ENCODE data around the gene KRT36.
A peak's percentile ranks its signal among the peaks of the same experiment; 100 is the strongest.

The KRT36 gene

GRCh38 chr17:41500131-41500911 is 10.6 kb upstream of the KRT36 start:
- no peak for DNase-seq (ENCODE audit: low read depth in 2 of 2)

DNA sequence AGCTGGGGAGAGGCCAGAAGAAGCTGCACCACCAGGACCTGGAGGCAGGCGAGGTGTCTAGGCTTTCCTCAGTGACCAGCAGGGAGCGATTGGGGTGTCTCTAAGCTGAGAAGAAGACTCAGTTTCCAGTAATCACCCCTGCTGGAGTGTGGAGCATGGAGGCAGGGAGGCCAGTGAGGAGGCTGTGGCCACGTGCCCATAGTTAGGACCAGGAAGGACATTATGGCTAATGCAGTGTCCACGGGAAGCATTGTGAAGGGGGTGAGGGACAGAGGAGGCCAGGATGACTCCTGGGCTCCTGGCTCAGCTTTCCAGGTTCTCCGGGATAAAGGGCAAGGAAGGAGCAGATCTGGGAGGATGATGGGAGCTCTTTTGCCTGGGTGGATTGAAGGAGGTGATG is 10.0 kb upstream of the KRT36 start:
- no peak for DNase-seq (ENCODE audit: low read depth in 2 of 2)

DNA sequence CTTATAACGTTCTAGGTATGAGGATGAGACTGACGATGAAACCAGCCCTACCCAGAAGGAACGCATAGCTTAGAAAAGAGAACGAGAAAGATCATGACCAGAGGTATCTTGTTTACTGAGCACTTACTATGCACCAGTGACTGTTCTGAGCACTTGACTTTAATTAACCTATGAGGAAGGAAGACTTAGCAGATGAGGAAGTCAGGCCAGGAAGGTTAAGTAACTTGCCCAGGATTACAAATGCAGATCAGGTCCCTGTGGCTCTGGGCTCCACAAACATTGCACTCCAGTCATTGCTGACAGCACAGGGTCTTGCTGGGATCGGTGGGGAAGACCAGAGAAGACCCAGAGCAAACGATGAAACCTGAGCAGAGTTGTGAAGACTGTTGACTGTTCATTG is 8.6 kb upstream of the KRT36 start:
- DNase-seq (ENCODE audit: low read depth in 2 of 2), result no peak

DNA sequence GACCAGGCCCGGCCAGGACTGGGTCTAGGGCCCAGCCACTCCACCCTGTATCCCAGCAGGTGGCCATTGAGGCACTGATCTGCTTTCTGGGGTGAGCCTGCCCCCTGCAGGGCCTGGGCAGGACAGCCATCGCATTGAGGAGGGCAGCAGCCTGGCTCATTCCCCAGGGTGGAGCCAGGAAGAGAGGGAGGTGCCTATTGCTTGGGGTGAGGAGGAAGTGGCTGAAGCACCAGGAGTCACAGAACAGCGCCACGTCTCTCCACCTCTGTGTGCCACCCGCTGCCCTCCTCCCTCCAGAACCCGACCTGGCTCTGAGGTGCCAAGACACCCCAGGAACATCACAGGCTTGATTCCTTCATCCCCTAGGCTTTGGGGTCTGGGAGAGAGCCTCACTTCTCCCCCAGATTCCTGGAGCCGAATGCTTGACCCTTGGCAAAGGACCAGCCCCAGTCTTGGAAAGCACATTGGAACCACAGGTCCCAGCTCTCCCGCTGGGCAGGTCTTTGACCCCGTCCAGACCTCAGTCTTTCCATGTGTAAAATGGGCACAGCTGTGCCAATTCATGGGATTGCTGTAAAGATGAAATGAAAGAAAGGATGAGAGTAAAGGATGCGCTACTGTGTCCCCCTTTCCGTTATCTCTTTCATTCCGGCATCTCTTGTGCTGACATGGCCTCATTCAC is 7.2 kb upstream of the KRT36 start:
- peak in 1 of 2 donors; percentile 8 for DNase-seq (ENCODE audit: low read depth in 2 of 2)

GRCh38 chr17:41494524-41494923 is 4.8 kb upstream of the KRT36 start:
- no peak for DNase-seq (ENCODE audit: low read depth in 2 of 2)

DNA sequence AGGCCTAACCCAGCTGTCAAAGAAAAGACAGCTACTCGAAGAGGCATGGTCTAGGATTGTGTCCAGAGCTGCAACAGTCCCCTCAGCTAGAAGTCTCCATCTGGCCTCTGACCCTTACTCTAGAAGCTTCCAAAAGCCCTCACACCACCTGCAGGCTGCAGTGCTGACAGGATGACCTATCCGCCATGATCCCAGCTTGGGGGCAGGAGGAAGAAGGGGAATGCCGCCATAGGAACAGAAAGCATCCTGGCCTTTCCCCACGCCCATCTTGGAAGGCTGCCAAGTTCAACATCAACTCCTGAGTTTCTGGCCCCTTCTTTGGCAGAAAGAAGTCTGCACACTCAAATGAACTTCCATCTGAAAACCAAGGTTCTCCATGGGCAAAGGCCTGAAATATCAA is 3.1 kb upstream of the KRT36 start:
- no peak for DNase-seq (ENCODE audit: low read depth in 2 of 2)

GRCh38 chr17:41492351-41492750 is 2.6 kb upstream of the KRT36 start:
- no peak for DNase-seq (ENCODE audit: low read depth in 2 of 2)

DNA sequence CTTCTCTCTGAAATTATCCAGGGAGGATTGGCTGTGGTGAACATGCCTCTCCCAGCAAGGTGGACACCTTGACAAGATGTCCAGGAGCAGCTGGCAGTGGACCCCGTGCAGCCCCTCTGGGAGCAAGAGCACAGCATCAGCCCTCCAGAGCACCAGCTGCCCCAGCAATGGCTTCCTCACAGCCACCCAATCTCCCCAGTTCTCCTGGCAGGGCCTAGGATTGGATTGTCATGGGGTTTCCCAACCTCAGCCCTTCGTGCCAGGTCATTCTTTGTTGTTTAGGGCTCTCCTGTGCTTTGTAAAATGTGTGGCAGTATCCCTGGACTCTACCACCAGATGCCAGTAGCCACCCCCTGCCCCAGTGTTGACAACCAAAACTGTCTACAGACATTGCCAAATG is 1.8 kb upstream of the KRT36 start:
- no peak for DNase-seq (ENCODE audit: low read depth in 2 of 2)

GRCh38 chr17:41490000-41490990 is 585 bp upstream of the KRT36 start:
- DNase-seq (ENCODE audit: low read depth in 2 of 2), result no peak

DNA sequence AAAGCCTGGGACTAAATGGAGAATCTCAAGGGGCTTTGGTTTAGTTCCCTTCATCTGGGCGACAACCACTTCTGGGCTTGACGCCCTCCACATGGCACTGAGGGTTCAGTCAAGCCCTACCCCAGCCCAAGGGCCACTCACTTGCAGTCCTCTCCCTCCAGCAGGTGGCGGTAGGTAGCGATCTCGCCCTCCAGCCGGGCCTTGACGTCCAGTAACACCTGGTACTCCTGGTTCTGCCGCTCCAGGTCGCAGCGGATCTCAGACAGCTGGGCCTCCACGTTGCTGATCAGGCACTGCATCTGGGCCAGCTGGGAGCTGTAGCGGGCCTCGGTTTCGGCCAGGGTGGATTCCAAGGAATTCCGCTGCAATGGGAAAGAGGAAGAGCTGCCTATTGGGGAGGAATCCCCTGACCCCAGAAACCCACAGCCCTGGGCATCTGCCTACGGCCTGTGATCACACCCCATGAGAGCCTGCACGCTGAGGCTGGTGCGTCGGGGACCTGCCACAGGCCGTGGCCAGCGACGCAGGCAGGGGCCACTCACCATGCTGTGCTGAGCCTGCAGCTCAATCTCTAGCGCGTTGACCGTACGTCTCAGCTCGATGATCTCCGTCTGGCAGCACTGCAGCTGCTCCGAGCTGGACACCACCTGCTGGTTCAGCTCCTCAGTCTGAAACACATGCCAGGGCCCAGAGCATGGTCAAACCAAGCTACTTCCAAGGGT is 2.7 kb downstream of the KRT36 start:
- no peak for DNase-seq (ENCODE audit: low read depth in 2 of 2)

- DNase-seq (ENCODE audit: low read depth in 2 of 2), result no peak
Observed at GRCh38 chr17:41486316-41486715, 3.4 kb downstream of the KRT36 start.

GRCh38 chr17:41484920-41485904 is 4.5 kb downstream of the KRT36 start:
- no peak for DNase-seq (ENCODE audit: low read depth in 2 of 2)

DNA sequence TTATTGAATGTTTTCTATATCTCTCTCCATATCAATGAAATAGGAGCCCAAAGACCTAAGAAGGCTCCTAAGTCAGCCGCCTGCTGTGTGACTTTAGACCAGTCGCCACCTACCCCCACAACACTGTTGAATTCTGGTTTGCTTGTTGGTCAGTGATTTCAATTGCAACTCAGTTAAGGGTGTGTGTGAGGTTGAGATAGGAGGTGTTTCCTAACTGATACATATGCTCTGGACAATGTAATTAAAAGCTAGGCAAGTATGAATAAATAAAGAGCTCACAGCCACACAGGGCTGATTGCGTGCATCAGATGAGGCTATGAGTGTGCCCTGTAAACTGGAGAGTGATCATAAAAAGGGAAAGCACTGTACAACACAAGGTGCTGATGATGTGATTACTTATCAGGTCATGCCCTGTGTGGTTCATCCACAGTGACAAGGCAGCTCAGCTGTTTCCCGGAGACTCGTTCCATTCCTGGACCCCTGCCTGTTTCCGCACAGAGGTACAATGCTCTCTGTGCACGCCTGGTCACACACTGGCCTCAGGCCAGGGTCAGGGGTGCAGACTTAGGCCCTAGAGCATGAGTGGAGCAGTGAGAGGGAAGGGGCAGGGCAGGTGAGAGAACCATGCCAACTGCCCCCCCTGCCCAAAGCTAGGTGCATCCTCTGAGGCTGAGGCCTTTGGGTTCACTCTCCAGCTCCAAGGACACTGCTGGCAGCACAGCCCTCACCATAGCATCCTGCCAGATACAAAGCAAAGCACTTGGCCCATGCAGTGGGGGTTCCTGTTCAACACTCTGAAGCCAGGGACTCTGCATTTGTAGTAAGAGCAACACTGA is 5.5 kb downstream of the KRT36 start:
- DNase-seq (ENCODE audit: low read depth in 2 of 2), result no peak

DNA sequence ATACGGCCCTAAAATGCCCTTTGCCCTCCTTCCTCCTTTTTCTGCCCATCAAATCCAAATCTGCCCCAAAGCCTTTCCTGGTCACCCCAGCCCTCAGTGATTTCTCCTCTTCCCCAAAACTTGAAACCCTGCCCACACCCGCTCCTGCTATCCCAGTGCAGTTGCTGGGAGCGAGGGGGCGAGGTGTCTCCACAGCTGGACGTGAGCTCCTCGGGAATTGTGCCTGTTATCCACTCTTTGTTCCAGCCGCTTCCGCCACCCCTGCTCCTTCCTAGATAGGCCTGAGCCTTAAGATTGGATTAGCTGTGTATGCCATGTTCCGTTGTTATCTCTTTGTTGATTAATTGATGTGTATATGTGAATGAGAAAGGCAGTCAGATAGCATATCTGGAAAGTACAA is 6.2 kb downstream of the KRT36 start:
- no peak for DNase-seq (ENCODE audit: low read depth in 2 of 2)

GRCh38 chr17:41481036-41481435 is 8.7 kb downstream of the KRT36 start, which contains the start of gene KRT35:
Gene KRT35 (minus strand): TSS chr17:41481151. CDS start chr17:41481097, 54 bp downstream.
- no peak for DNase-seq (ENCODE audit: low read depth in 2 of 2)

- no peak for DNase-seq (ENCODE audit: low read depth in 2 of 2)
Observed at GRCh38 chr17:41480581-41480980, 9.1 kb downstream of the KRT36 start.

GRCh38 chr17:41480136-41480535 is 9.6 kb downstream of the KRT36 start:
- DNase-seq (ENCODE audit: low read depth in 2 of 2), result no peak

GRCh38 chr17:41478237-41478636 is 11.5 kb downstream of the KRT36 start:
- DNase-seq (ENCODE audit: low read depth in 2 of 2), result no peak
